H1 (cell line): ENCODE results near the gene SERPINB12.

Source experiments
- POLR2A ChIP-seq, 2 experiments: IDR thresholded peaks; 1 replicate in 1 of 2; 2 replicates in 1 of 2; pipeline ENCODE4 v1.6.1; 2011; ENCODE audit warnings: low read depth in 2 of 2, low read length in 2 of 2, mild to moderate bottlenecking in 2 of 2; ENCODE audit errors: control extremely low read depth in 1 of 2
- TF ChIP-seq, protein P1 (sequence below), 3 experiments: IDR thresholded peaks; 1 replicate in 2 of 3; 2 replicates in 1 of 3; pipeline versions ENCODE4 v1.5.1 to v1.6.1; 2011; ENCODE audit warnings: low read length in 3 of 3, mild to moderate bottlenecking in 3 of 3, inconsistent platforms in 2 of 3, low read depth in 1 of 3, moderate library complexity in 1 of 3; ENCODE audit not compliant: insufficient read depth in 1 of 3; ENCODE audit errors: control extremely low read depth in 1 of 3

- no peak for TF ChIP-seq POLR2A (IDR thresholded peaks at IDR 0.05; ENCODE audit: control extremely low read depth in 1 of 2, low read depth in 2 of 2, low read length in 2 of 2)
- TF ChIP-seq, protein P1, sequence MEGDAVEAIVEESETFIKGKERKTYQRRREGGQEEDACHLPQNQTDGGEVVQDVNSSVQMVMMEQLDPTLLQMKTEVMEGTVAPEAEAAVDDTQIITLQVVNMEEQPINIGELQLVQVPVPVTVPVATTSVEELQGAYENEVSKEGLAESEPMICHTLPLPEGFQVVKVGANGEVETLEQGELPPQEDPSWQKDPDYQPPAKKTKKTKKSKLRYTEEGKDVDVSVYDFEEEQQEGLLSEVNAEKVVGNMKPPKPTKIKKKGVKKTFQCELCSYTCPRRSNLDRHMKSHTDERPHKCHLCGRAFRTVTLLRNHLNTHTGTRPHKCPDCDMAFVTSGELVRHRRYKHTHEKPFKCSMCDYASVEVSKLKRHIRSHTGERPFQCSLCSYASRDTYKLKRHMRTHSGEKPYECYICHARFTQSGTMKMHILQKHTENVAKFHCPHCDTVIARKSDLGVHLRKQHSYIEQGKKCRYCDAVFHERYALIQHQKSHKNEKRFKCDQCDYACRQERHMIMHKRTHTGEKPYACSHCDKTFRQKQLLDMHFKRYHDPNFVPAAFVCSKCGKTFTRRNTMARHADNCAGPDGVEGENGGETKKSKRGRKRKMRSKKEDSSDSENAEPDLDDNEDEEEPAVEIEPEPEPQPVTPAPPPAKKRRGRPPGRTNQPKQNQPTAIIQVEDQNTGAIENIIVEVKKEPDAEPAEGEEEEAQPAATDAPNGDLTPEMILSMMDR (IDR thresholded peaks at IDR 0.05; ENCODE audit: control extremely low read depth in 1 of 3, insufficient read depth in 1 of 3, low read depth in 1 of 3, low read length in 3 of 3): no peak
Measured at GRCh38 chr18:63532471-63532870, 9.7 kb upstream of the SERPINB12 start.
